WTC11 (cell line): ENCODE data around the gene ERAP2.

Experiments
- ATF6 ChIP-seq: sonication (generic); formaldehyde crosslinking; IDR thresholded peaks from 2 replicates; pipeline ENCODE4 v1.8.1; 2023; ENCODE audit warnings: mild to moderate bottlenecking, missing genetic modification reagents
- CREM ChIP-seq: sonication (generic); formaldehyde crosslinking; IDR thresholded peaks from 2 replicates; pipeline ENCODE4 v1.8.1; 2022; ENCODE audit warnings: mild to moderate bottlenecking, missing genetic modification reagents, moderate library complexity
- ESRRA ChIP-seq: sonication (generic); formaldehyde crosslinking; IDR thresholded peaks from 2 replicates; pipeline ENCODE4 v1.8.1; 2022; ENCODE audit warnings: mild to moderate bottlenecking, missing genetic modification reagents, borderline replicate concordance
- IRF2 ChIP-seq: sonication (generic); formaldehyde crosslinking; IDR thresholded peaks from 2 replicates; pipeline ENCODE4 v1.8.0; 2022; ENCODE audit warnings: low read depth, missing genetic modification reagents, borderline replicate concordance
- MAX ChIP-seq: sonication (generic); formaldehyde crosslinking; IDR thresholded peaks from 2 replicates; pipeline ENCODE4 v1.8.0; 2022; ENCODE audit warnings: mild to moderate bottlenecking, missing genetic modification reagents
- MXD4 ChIP-seq: fragments of 250-450 bp; sonication (Bioruptor Pico); IDR thresholded peaks from 2 replicates; pipeline ENCODE4 v1.8.0; 2021; ENCODE audit warnings: mild to moderate bottlenecking, moderate library complexity, borderline replicate concordance
- ZNF416 ChIP-seq: fragments of 250-450 bp; sonication (Bioruptor Pico); IDR thresholded peaks from 2 replicates; pipeline ENCODE4 v1.9.0; 2021; ENCODE audit warnings: mild to moderate bottlenecking, inconsistent platforms
- TF ChIP-seq, protein P1 (sequence below): sonication (generic); formaldehyde crosslinking; IDR thresholded peaks from 2 replicates; pipeline ENCODE4 v1.8.1; 2023; ENCODE audit warnings: mild to moderate bottlenecking, missing genetic modification reagents, moderate library complexity
- TF ChIP-seq, protein P2 (sequence below): fragments of 200-600 bp; IDR thresholded peaks from 2 replicates; pipeline ENCODE4 v1.8.0; 2022; ENCODE audit warnings: antibody characterized with exemption
- TF ChIP-seq, protein P3 (sequence below): sonication (generic); formaldehyde crosslinking; IDR thresholded peaks from 2 replicates; pipeline ENCODE4 v1.8.1; 2022; ENCODE audit warnings: low read depth, mild to moderate bottlenecking, moderate library complexity, missing genetic modification reagents, borderline replicate concordance
- TF ChIP-seq, protein P4 (sequence below): sonication (generic); formaldehyde crosslinking; IDR thresholded peaks from 2 replicates; pipeline ENCODE4 v1.8.1; 2023; ENCODE audit warnings: mild to moderate bottlenecking, missing genetic modification reagents, moderate library complexity
- TF ChIP-seq, protein P5 (sequence below): sonication (generic); formaldehyde crosslinking; IDR thresholded peaks from 2 replicates; pipeline ENCODE4 v1.8.0; 2023; ENCODE audit warnings: missing genetic modification reagents, mild to moderate bottlenecking, borderline replicate concordance
- TF ChIP-seq, protein P6 (sequence below): sonication (generic); formaldehyde crosslinking; IDR thresholded peaks from 2 replicates; pipeline ENCODE4 v1.8.0; 2023; ENCODE audit warnings: missing genetic modification reagents
- TF ChIP-seq, protein P7 (sequence below): sonication (generic); formaldehyde crosslinking; IDR thresholded peaks from 2 replicates; pipeline ENCODE4 v1.8.0; 2023; ENCODE audit warnings: mild to moderate bottlenecking, missing genetic modification reagents

DNA sequence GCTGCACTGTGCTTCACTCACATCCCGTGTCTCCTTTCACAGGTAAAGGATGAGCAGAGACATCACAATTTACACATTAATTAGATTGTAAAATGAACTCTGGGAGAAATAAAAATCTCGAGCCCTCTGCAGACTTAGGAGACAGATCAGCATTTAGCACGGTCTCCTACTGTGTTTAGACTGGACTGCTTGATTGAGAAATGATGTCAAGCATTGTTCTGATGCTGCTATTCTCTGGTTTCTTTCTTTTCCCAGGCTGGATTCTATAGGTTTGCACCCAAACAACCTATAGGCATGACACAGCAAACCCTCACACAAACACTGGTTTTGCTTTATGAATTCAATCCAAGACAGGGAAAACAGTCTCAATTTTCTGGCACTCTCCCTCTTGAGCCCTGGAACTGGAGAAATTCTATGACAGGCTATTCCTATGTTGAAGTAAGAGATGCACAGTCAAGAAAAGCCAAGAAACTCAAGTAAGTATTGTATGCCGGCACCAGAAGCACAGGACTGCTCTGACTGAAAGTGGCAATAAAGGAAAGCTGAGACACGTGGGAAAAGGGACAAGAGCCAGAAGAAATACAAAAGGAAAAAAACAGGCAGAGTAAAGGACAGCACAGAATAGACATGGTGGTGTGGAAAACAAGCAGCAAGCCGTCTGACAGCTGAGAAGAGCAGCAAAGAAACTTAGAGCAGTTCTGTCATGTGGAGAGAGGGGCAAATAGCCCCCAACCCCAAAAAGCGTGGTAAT, 24.8 kb upstream of the ERAP2 start:
- TF ChIP-seq, protein P1, sequence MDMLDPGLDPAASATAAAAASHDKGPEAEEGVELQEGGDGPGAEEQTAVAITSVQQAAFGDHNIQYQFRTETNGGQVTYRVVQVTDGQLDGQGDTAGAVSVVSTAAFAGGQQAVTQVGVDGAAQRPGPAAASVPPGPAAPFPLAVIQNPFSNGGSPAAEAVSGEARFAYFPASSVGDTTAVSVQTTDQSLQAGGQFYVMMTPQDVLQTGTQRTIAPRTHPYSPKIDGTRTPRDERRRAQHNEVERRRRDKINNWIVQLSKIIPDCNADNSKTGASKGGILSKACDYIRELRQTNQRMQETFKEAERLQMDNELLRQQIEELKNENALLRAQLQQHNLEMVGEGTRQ (CRISPR knock-in tag): no peak
- TF ChIP-seq, protein P2, sequence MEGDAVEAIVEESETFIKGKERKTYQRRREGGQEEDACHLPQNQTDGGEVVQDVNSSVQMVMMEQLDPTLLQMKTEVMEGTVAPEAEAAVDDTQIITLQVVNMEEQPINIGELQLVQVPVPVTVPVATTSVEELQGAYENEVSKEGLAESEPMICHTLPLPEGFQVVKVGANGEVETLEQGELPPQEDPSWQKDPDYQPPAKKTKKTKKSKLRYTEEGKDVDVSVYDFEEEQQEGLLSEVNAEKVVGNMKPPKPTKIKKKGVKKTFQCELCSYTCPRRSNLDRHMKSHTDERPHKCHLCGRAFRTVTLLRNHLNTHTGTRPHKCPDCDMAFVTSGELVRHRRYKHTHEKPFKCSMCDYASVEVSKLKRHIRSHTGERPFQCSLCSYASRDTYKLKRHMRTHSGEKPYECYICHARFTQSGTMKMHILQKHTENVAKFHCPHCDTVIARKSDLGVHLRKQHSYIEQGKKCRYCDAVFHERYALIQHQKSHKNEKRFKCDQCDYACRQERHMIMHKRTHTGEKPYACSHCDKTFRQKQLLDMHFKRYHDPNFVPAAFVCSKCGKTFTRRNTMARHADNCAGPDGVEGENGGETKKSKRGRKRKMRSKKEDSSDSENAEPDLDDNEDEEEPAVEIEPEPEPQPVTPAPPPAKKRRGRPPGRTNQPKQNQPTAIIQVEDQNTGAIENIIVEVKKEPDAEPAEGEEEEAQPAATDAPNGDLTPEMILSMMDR: no peak
- TF ChIP-seq, protein P3, sequence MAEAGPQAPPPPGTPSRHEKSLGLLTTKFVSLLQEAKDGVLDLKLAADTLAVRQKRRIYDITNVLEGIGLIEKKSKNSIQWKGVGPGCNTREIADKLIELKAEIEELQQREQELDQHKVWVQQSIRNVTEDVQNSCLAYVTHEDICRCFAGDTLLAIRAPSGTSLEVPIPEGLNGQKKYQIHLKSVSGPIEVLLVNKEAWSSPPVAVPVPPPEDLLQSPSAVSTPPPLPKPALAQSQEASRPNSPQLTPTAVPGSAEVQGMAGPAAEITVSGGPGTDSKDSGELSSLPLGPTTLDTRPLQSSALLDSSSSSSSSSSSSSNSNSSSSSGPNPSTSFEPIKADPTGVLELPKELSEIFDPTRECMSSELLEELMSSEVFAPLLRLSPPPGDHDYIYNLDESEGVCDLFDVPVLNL: no peak
- TF ChIP-seq, protein P4, sequence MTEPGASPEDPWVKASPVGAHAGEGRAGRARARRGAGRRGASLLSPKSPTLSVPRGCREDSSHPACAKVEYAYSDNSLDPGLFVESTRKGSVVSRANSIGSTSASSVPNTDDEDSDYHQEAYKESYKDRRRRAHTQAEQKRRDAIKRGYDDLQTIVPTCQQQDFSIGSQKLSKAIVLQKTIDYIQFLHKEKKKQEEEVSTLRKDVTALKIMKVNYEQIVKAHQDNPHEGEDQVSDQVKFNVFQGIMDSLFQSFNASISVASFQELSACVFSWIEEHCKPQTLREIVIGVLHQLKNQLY (CRISPR knock-in tag): no peak
- no peak for TF ChIP-seq ATF6 (CRISPR knock-in tag)
- TF ChIP-seq, protein P5, sequence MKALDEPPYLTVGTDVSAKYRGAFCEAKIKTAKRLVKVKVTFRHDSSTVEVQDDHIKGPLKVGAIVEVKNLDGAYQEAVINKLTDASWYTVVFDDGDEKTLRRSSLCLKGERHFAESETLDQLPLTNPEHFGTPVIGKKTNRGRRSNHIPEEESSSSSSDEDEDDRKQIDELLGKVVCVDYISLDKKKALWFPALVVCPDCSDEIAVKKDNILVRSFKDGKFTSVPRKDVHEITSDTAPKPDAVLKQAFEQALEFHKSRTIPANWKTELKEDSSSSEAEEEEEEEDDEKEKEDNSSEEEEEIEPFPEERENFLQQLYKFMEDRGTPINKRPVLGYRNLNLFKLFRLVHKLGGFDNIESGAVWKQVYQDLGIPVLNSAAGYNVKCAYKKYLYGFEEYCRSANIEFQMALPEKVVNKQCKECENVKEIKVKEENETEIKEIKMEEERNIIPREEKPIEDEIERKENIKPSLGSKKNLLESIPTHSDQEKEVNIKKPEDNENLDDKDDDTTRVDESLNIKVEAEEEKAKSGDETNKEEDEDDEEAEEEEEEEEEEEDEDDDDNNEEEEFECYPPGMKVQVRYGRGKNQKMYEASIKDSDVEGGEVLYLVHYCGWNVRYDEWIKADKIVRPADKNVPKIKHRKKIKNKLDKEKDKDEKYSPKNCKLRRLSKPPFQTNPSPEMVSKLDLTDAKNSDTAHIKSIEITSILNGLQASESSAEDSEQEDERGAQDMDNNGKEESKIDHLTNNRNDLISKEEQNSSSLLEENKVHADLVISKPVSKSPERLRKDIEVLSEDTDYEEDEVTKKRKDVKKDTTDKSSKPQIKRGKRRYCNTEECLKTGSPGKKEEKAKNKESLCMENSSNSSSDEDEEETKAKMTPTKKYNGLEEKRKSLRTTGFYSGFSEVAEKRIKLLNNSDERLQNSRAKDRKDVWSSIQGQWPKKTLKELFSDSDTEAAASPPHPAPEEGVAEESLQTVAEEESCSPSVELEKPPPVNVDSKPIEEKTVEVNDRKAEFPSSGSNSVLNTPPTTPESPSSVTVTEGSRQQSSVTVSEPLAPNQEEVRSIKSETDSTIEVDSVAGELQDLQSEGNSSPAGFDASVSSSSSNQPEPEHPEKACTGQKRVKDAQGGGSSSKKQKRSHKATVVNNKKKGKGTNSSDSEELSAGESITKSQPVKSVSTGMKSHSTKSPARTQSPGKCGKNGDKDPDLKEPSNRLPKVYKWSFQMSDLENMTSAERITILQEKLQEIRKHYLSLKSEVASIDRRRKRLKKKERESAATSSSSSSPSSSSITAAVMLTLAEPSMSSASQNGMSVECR: no peak
- TF ChIP-seq, protein P6, sequence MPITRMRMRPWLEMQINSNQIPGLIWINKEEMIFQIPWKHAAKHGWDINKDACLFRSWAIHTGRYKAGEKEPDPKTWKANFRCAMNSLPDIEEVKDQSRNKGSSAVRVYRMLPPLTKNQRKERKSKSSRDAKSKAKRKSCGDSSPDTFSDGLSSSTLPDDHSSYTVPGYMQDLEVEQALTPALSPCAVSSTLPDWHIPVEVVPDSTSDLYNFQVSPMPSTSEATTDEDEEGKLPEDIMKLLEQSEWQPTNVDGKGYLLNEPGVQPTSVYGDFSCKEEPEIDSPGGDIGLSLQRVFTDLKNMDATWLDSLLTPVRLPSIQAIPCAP (CRISPR knock-in tag): no peak
- TF ChIP-seq, protein P7, sequence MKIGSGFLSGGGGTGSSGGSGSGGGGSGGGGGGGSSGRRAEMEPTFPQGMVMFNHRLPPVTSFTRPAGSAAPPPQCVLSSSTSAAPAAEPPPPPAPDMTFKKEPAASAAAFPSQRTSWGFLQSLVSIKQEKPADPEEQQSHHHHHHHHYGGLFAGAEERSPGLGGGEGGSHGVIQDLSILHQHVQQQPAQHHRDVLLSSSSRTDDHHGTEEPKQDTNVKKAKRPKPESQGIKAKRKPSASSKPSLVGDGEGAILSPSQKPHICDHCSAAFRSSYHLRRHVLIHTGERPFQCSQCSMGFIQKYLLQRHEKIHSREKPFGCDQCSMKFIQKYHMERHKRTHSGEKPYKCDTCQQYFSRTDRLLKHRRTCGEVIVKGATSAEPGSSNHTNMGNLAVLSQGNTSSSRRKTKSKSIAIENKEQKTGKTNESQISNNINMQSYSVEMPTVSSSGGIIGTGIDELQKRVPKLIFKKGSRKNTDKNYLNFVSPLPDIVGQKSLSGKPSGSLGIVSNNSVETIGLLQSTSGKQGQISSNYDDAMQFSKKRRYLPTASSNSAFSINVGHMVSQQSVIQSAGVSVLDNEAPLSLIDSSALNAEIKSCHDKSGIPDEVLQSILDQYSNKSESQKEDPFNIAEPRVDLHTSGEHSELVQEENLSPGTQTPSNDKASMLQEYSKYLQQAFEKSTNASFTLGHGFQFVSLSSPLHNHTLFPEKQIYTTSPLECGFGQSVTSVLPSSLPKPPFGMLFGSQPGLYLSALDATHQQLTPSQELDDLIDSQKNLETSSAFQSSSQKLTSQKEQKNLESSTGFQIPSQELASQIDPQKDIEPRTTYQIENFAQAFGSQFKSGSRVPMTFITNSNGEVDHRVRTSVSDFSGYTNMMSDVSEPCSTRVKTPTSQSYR: no peak
- TF ChIP-seq MAX: no peak
- no peak for TF ChIP-seq ZNF416
- no peak for TF ChIP-seq CREM
- no peak for TF ChIP-seq MXD4 (CRISPR knock-in tag)
- TF ChIP-seq IRF2: no peak
- no peak for TF ChIP-seq ESRRA (CRISPR knock-in tag)
